ENCODE results near the gene ME1.

DNA sequence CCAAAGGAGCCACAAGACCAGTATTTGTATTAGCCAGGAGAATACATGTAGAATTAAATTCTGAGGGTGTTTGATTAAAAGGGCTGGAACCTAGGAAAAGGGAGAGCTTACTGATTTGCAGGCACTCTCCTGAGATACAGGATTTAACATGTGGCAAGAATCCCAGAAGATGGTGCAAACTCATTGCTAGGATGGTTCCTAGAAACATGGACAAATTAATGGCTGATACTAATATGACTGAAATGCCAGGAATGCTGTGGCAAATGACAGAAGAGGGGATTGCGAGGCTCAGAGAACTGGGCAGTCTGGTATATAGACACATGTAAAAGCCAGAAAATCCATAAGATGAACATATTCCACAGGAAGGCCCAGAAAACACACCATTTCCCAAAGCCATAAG is 119.6 kb downstream of the ME1 start:
- TF ChIP-seq, protein P1, sequence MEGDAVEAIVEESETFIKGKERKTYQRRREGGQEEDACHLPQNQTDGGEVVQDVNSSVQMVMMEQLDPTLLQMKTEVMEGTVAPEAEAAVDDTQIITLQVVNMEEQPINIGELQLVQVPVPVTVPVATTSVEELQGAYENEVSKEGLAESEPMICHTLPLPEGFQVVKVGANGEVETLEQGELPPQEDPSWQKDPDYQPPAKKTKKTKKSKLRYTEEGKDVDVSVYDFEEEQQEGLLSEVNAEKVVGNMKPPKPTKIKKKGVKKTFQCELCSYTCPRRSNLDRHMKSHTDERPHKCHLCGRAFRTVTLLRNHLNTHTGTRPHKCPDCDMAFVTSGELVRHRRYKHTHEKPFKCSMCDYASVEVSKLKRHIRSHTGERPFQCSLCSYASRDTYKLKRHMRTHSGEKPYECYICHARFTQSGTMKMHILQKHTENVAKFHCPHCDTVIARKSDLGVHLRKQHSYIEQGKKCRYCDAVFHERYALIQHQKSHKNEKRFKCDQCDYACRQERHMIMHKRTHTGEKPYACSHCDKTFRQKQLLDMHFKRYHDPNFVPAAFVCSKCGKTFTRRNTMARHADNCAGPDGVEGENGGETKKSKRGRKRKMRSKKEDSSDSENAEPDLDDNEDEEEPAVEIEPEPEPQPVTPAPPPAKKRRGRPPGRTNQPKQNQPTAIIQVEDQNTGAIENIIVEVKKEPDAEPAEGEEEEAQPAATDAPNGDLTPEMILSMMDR (IDR thresholded peaks at IDR 0.05), result no peak
- TF ChIP-seq POLR2A (IDR thresholded peaks at IDR 0.05), result no peak
